C1 segment of cervical spinal cord (tissue), 14 donors: Measurements from ENCODE around the gene NIN.
A peak's percentile ranks its signal among the peaks of the same experiment; 100 is the strongest.
"Not testable (repeated sequence)": the region's sequence is repeated elsewhere in the genome, so short reads cannot be mapped to it uniquely, and the experiment has no call there.

ENCODE experiments used
- DNase-seq, 14 donors: peaks; one replicate each; lab custom pipeline; 2025; lab: John Stamatoyannopoulos, UW

Gene NIN

GRCh38 chr14:50819303-50819702 lies 11.7 kb downstream of the NIN start:
- DNase-seq, result not testable (repeated sequence)

GRCh38 chr14:50816395-50817047 lies 14.4 kb downstream of the NIN start:
- DNase-seq, result no peak

GRCh38 chr14:50815526-50815925 lies 15.4 kb downstream of the NIN start:
- DNase-seq, result not testable (repeated sequence)

- not testable (repeated sequence) for DNase-seq
These were observed 15.9 kb downstream of the NIN start for GRCh38 chr14:50815058-50815457.

GRCh38 chr14:50814161-50814560 lies 16.8 kb downstream of the NIN start:
- no peak for DNase-seq

- DNase-seq, result no peak
These were observed 17.5 kb downstream of the NIN start for GRCh38 chr14:50813544-50813863.

GRCh38 chr14:50812856-50813543 lies 18.0 kb downstream of the NIN start:
- no peak for DNase-seq

- no peak for DNase-seq
These were observed 18.8 kb downstream of the NIN start for GRCh38 chr14:50812180-50812579.

GRCh38 chr14:50808053-50808452 lies 22.9 kb downstream of the NIN start:
- no peak for DNase-seq

GRCh38 chr14:50806241-50806933 lies 24.6 kb downstream of the NIN start:
- no peak for DNase-seq

- DNase-seq, result peak in 1 of 14 donors; percentile 38
These were observed 25.6 kb downstream of the NIN start for GRCh38 chr14:50805396-50805795.

GRCh38 chr14:50804181-50804721 lies 26.7 kb downstream of the NIN start:
- DNase-seq, result peak in 1 of 14 donors; percentile 75

GRCh38 chr14:50801706-50802105 lies 29.3 kb downstream of the NIN start:
- peak in 1 of 14 donors; percentile 45 for DNase-seq

GRCh38 chr14:50800032-50800431 lies 30.9 kb downstream of the NIN start:
- DNase-seq, result no peak

- no peak for DNase-seq
These were observed 32.9 kb downstream of the NIN start for GRCh38 chr14:50798048-50798421.

GRCh38 chr14:50797250-50798047 lies 33.5 kb downstream of the NIN start:
- no peak for DNase-seq

- peak in 1 of 14 donors; percentile 6 for DNase-seq
These were observed 34.6 kb downstream of the NIN start for GRCh38 chr14:50796390-50796789.

- DNase-seq, result no peak
These were observed 35.1 kb downstream of the NIN start for GRCh38 chr14:50795909-50796308.

GRCh38 chr14:50795142-50795541 lies 35.8 kb downstream of the NIN start:
- no peak for DNase-seq

- peak in 1 of 14 donors; percentile 26 for DNase-seq
These were observed 36.8 kb downstream of the NIN start for GRCh38 chr14:50794068-50794645.

GRCh38 chr14:50792634-50793068 lies 38.3 kb downstream of the NIN start:
- no peak for DNase-seq
